Uterus (tissue), 2 donors: ENCODE results near the gene IP6K1.

Source experiments
- CTCF ChIP-seq, 4 experiments: fragments of 200-600 bp in 2 of 4; fragments of 450-650 bp in 2 of 4; sonication (generic) in 2 of 4; IDR thresholded peaks; one replicate each; pipeline ENCODE4 v1.5.1; 2016 to 2019; ENCODE audit warnings: antibody characterized with exemption in 4 of 4, mild to moderate bottlenecking in 2 of 4, moderate library complexity in 1 of 4
- POLR2A ChIP-seq, 2 donors: fragments of 450-650 bp; IDR thresholded peaks; one replicate each; pipeline ENCODE4 v1.6.1; 2016; ENCODE audit warnings: antibody characterized with exemption in 2 of 2, mild to moderate bottlenecking in 1 of 2, moderate library complexity in 1 of 2

GRCh38 chr3:49772703-49773102 lies 13.6 kb downstream of the IP6K1 start:
- TF ChIP-seq CTCF (IDR thresholded peaks at IDR 0.05) (no peak), POLR2A (IDR thresholded peaks at IDR 0.05) (no peak)
